Fibroblast of skin of abdomen (primary cell): ENCODE measurements around the gene GPR183.

Experiments
- DNase-seq: peaks from one replicate; pipeline ENCODE4 v3.0.0-alpha.2; 2013

The GPR183 gene

DNA sequence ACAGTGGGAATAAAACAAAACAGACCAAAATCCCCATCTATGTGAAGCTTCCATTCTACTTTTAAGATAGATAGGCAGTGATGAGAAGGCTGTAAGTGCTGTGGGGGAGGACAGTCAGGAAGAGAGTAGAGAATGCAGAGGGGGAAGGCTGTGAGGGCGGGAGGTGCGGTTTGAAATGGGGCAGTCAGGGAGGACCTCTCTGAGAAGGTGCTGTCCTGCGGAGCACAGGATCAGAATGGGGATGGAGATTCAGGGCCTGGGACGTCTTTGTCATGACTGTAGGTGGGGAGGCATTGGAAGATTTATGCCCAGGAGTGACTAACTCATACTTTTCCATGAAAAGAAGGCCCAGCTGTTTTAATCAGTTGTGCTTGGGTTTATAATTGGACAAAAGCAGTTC, 3.9 kb upstream of the GPR183 start:
- peak; percentile 34 for DNase-seq

- peak; percentile 93 for DNase-seq
These were observed 3.3 kb upstream of the GPR183 start for GRCh38 chr13:99310382-99311031.

- peak; percentile 44 for DNase-seq
These were observed 1.4 kb upstream of the GPR183 start for GRCh38 chr13:99308471-99309087.

DNA sequence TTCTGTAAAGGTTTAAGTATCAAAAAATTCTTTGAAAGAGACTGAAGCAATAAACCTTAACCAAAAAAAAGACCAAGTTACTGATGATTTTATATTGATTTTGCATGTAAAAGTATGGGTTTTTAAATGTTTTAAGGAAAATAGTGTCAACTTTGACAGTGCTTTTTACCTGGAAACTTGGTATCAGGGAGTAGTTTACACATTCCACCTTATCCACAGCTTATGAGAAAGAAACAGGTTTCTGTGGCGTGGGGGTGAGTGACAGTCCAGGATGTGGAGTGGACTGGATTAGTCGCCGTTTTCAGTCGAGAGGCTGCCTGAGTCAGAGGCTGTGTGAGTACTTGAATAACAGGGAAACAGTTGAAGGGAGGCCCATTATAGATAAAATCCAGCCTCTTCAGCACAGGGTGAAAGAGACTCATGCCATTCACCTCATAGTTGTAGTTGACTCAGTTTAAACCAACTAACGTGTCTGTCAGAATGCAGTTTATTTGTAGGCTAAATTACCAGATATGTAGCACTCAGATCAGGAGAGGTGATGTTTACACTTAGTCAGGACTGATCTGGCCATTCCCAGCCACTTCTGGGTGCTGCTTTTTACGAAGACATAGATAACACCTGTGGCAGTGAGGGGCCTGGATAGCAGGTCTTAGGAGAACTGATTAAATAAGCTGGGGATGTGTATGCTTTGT, 595 bp upstream of the GPR183 start:
- DNase-seq: peak; percentile 65

GRCh38 chr13:99305566-99305965, 1.6 kb downstream of the GPR183 start:
- no peak for DNase-seq

DNA sequence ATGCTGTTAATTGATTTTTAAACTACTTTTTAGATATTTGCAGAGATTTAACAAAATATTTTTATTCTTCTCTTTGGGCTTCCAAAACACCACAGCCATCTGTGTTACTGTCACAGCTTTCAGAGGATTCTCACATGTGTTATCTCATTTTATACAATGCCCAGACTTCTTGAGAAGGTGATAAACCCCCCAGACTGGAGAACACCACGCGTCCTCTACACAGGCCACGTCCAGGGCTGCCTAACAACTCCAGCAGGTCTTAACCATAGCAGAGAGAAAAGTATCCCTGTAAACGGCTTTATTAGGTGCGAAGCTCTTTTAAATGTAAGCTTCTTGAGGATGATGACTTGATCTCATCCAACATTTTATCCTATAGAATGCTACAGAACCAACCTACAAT, 2.0 kb downstream of the GPR183 start:
- no peak for DNase-seq

GRCh38 chr13:99304541-99304940, 2.7 kb downstream of the GPR183 start:
- DNase-seq: no peak

- DNase-seq: no peak
These were observed 3.2 kb downstream of the GPR183 start for GRCh38 chr13:99303863-99304521.

DNA sequence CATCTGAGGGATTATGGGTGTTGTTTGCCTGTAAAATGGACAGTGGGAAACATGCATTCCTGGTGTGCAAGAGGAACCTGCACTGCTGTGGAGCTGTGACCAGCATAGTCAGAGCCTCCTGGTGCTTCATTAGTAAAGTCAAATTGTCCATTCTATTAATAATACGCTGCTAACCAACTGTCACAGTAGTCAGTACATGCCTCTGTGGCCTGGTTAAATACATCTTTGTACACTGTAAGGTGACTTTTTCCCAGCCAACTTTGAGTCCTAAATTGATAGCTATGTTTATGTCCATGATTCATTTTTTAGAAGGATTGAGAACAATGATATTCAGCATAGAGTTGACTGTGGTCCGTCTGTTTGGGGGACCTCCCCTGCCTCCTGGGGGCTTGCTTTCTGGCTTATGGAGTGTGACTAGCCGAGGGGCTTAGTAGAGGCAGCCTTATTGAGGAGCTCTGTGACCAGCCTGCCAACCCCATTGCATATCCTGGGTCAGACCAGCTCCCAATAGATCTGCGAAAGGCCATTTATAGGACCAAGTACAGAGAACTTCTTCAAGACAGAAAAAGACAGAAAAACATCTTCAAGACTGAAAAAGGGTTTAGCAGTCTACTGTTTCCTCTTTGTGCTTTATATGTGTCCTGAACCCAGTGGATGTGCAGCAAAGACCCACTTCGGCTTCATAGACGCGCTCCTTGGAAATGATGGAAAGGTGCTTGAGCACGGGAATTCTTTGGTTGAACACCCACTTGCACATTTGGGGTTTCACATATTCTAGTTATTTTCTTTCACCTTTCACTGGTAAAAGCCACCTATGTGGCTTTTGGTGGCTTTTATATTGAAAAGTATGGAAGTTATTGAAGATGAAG, 4.3 kb downstream of the GPR183 start:
- DNase-seq: no peak

DNA sequence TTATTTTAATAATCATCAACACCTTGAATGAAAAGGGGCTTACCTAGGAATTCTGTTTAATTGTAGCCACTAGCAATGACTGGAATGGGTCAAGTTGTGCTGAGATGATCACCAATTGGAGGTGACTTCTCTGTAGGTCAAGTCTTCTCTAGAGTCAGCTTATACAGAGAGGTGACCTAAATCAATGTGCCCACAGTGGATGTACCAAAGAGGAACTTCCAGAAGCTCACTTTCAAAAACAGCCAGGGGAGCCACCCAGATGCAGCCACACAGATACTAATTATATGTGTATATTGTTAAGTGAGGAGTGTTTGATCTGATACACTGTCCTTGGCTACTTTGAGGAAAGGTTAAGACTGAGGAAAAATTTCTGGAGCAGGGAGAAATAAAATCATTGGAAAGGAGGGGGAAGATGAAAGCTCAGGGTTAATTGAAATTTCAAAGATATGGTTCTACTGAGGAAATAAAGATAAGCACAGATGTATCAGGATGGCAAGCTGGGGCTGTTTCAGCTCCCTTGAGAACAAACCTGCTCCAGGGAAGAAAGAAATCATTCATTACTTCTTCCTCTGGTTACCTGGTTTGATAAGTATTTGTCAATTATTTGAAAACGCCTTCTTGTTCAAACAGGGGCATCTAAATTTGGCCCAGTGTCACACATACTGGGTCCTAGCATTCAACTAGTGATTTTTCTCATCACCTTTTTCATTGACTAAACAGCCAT, 5.1 kb downstream of the GPR183 start:
- no peak for DNase-seq

DNA sequence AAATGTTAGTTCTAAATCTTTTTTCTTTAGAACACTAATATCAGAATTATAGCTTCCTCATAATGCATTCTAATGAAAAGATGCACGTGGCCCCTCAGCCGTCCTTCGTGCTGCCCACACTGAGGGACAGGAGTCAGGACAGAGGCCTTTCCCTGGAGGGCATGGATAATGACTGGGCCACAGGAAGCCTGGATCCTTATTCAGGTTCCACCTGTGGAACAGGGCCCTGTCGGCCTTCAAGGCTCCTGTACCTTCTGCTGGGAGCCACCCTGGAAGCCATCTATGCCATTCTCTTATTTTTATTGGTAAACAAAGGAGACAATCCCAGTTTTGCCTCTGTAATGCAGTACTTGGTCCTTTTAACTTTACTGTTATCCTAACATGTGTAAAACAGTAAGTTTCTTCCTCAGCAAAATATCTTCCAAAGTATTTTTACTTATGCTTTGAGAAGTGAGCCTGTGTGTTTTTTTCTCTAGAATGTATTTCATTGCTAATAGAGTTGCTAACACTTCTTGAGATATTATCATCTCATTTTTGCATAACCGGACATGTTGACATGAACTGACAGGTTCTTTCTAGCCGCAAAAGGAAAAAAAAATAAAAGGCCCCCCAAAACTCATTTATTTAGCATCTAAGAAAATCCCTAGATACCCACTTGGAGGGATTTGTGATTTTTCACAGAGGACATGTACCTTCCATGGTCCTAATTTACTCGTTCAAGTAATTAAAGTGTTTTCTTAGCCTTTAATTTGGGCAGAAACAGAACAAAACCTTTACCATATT, 6.0 kb downstream of the GPR183 start:
- DNase-seq: no peak

DNA sequence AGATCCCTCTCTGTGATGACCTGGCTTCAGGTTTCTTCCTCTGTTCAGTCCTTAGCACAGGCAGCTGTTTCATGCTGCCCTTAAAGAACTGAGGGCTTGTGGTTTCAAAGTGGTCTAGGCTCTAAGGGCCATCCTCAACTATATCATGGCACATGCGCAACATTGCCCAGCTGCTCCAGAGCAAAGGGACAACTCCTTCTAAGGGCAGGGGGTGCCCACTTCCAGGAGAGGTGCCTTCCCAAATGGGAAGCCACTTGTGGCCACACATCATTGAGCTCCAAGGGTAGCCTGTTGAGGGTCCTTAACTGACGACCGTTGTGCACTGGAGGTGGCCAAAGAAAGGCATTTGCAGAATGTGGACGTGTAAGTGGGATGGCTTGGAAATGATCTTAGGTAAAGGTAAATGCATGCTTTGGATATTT, 7.3 kb downstream of the GPR183 start:
- no peak for DNase-seq

- no peak for DNase-seq
These were observed 7.8 kb downstream of the GPR183 start for GRCh38 chr13:99299256-99299919.

DNA sequence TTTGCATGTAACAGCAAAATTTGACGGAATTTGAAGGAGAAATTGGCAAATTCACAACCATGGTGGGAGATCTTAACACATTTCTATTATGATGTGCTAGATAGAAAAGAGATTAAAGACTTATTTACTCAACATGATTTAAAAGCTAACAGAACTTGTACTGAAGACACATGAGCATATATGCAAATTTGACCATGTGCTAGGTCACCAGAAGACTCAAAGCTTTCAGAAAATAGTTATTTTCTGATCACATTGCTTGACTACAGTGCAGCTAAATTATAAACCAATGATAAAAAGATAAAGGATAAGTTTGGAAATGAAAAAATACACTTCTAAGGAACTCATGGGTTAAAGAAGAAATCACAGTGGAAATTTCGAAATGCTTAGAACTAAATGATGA, 9.1 kb downstream of the GPR183 start:
- no peak for DNase-seq

GRCh38 chr13:99297331-99297730, 9.9 kb downstream of the GPR183 start:
- DNase-seq: peak; percentile 74

- DNase-seq: peak; percentile 55
These were observed 10.8 kb downstream of the GPR183 start for GRCh38 chr13:99296398-99296797.

GRCh38 chr13:99295488-99296252, 11.5 kb downstream of the GPR183 start:
- no peak for DNase-seq

GRCh38 chr13:99294958-99295357, 12.2 kb downstream of the GPR183 start:
- DNase-seq: no peak

DNA sequence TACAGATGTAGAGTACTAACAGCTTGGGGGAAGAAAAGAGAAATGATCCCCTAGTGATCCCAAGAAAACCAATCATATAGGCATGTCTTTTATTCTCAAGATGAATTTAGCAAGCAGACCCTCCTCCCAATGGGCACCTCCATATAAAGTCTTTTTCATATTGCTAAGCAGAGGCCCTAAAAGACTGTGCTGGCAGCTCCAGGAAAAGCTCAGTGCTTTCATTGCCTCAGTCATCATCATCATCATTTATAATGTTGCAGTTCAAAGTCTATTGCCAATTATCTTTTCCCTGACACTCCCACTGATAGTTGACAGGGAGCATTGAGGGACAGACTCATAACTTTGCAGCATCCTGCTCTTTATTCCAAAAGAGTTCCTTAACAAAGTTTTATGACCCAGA, 13.0 kb downstream of the GPR183 start:
- no peak for DNase-seq

- no peak for DNase-seq
These were observed 14.0 kb downstream of the GPR183 start for GRCh38 chr13:99293178-99293577.
